ENCODE results near the gene DYNLL1.
A peak's percentile ranks its signal among the peaks of the same experiment; 100 is the strongest.

- TF ChIP-seq CTCF (optimal IDR thresholded peaks at IDR 0.05 in 1 of 3, IDR thresholded peaks at IDR 0.05 in 1 of 3, conservative IDR thresholded peaks at IDR 0.05 in 1 of 3; ENCODE audit: extremely low read depth in 1 of 3, insufficient read depth in 2 of 3, low read length in 3 of 3) = peak; percentile 79 to 88 (median 83)
- no peak for TF ChIP-seq EZH2 (IDR thresholded peaks at IDR 0.05; ENCODE audit: low read length)
Measured at GRCh38 chr12:120469450-120470149, 26.3 kb upstream of the DYNLL1 start, which contains the start of gene SRSF9.

Data from keratinocyte (primary cell).